SIG-M5 treated with dmso at 0.1 percent for 504 hours (cell line): Measurements from ENCODE around the gene SSTR4.
A peak's percentile ranks its signal among the peaks of the same experiment; 100 is the strongest.

Experiments used
- DNase-seq: peaks from one replicate; lab custom pipeline; 2025; ENCODE audit not compliant: unreplicated experiment; lab: John Stamatoyannopoulos, UW

Gene SSTR4

DNA sequence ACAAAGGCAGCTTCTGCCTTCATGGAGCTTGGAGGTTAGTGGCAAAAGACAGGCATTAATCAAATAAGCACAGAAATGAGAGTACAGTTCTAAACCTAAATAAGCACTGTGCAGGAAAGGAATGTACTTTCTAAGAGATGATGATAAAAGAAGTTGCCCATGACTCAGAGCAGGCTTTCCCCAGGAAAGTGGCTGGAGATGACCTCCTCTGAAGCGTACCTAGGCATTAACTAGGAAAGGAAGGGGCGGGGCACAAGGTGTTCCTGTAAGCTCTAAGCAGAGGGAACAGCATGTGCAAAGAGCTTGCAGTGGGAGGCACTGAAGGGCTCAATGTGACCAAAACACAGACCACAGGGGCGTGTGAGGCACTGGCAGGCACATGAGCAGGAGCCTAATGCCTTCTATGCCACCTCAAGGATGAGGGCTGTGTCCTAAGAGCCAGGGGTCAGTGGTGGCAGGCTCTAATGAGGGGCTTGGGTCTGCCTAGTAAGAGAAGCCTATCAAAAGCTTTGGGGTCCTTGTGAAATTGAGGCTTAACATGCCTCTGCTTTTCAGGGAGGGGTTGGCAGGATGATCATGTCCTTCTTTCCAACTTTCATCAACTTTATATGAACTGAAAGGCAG lies 4.9 kb downstream of the SSTR4 start:
- DNase-seq: no peak

- DNase-seq: peak; percentile 27
These were observed 7.2 kb downstream of the SSTR4 start for GRCh38 chr20:23042270-23042669.

GRCh38 chr20:23043376-23043775 lies 8.3 kb downstream of the SSTR4 start:
- DNase-seq: no peak

GRCh38 chr20:23046431-23046830 lies 11.3 kb downstream of the SSTR4 start:
- no peak for DNase-seq

GRCh38 chr20:23047001-23047737 lies 12.1 kb downstream of the SSTR4 start:
- DNase-seq: no peak

DNA sequence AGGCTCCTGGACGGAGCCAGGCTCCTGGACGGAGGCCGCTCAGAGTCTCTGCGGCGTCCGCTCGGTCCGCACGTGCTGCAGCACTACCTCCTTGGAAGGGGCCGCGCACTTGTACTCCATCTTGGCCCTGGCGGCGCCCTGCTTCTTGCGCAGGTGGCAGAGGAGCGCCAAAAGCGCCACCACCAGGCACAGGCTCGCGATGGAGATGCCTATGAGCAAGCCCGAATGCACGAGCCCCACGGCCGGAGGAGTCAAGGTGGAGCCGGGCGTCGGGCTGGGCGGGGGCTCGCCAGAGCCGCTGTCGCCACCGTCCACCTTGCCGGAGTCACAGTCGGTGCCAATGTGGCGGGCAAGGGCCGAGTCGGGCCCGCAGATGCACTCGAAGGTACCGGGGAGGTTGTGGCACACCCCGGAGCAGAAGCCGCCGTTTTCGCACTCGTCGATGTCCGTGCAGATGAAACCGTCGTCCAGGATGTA lies 12.7 kb downstream of the SSTR4 start:
- DNase-seq: no peak

DNA sequence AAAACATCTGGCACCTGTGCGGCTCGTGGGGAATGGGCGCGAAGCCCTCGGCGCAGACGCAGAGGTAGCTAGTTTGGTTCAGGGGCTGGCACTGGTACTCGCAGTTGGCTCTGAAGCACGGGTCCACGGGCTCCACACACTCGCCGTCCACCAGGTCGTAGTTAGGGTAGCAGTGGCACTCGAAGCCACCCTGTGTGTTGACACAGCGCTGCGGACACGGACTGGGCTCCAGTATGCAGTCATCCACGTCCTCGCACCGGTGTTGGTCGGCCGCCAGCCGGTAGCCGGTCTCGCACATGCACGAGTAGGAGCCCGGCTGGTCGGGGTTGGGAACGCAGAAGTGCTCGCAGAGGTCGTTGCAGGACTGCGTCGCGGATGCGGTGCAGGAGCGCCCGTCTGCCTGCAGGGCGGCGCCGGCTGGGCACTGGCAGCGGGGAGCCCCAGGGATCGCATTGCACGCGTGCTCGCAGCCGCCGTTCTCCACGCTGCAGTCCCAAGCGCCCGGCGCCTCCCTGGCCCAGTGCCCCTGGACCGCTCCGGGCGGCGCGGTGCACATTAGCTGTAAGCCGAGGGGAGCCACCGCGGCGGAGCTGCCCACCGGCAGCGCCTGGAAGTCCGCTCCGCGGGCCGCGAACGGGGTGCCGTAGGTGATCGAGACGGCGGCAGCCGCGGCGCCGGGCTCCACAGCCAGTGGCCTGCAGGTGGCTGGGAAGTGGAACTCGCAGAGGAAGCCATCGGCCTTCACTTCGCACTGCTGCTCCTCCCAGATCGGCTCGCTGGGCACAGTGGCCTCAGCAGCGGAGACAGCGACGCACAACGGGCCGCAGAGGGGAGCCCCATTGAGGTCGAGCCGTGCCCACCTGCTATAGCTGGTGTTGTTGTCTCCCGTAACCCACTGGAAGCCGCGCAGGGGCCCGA lies 13.4 kb downstream of the SSTR4 start:
- DNase-seq: peak; percentile 81

GRCh38 chr20:23049201-23050075 lies 14.3 kb downstream of the SSTR4 start, which contains the start of gene THBD:
Gene THBD (minus strand): TSS chr20:23049672. CDS start chr20:23049504, 168 bp downstream.
- DNase-seq: peak; percentile 70

GRCh38 chr20:23050076-23050838 lies 15.1 kb downstream of the SSTR4 start:
- DNase-seq: no peak

DNA sequence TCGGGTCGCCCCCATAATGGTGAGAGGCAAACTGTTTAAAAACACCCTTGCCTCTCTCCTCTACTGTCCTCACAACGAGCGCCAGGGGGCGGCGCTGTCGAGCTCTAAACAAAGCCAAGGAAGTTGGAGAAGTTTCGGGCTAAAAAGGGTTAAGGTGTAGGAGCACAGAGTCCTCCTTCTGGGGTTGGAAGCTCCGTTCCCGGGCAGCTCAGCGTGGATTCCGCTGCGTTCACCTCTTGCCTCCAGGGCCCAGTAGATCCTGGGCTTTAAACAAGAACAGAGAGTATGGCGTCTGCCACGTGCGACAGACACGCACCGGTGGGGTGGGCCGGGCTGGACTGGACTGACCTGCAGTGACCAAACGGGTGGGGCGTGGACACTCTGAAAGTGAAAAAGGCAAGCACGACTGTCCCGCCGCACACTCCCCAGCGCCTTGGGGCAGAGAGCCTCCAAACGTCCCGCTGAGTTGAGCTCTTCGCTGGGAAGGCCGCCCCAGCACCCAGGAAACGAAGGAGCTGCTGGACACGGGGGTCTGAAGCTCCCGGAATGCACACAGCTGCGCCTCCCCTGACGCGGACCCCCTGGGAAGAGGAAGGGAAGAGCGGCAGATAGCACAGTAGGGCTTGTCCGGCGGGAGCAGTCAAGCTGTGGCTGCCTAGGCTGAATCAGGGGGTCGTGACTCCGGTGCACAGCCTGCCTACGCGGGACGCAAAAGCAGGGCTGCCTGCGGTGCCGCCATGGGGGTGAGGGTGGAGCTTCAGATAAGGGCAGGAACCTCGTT lies 15.9 kb downstream of the SSTR4 start:
- peak; percentile 86 for DNase-seq

- DNase-seq: no peak
These were observed 17.8 kb downstream of the SSTR4 start for GRCh38 chr20:23052904-23053303.

DNA sequence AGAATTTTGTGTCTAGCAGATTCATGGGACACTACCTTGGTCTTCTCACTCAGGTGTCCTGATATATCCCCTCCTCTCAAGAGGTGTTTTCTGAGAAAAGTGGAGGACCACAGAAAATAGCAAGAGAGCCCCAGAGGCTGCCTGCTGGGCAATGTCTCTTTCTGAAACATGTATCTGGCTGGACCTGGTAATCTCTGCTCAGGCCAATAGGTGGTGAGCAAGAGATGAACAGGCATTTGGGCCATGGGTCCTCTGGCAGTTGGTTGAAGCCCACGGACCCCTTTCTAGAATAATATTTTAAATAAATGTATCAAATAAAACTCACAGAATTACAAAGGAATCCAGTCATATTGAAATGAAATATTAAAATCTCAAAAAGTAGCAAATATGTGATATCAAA lies 23.1 kb downstream of the SSTR4 start:
- no peak for DNase-seq

DNA sequence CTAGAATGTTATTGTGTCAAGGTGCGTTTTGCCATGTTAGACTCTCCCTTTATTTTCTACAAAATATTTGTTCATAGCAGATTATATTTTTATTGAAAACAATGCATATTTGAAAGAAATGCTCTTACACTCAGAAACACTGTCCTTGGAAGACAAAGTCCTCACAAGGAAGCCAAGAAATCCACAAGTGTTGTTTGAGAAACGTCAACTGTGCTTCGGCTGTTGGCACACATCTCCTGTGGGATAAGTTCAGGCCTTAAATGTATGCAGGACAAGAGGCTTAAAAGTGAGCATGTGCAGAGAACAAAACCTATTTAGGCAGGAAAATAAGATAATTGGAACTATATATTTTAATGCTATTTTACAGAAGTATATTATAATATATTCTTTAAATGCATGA lies 23.9 kb downstream of the SSTR4 start:
- DNase-seq: no peak

- DNase-seq: no peak
These were observed 24.7 kb downstream of the SSTR4 start for GRCh38 chr20:23059846-23060245.

- no peak for DNase-seq
These were observed 25.5 kb downstream of the SSTR4 start for GRCh38 chr20:23060629-23061028.

DNA sequence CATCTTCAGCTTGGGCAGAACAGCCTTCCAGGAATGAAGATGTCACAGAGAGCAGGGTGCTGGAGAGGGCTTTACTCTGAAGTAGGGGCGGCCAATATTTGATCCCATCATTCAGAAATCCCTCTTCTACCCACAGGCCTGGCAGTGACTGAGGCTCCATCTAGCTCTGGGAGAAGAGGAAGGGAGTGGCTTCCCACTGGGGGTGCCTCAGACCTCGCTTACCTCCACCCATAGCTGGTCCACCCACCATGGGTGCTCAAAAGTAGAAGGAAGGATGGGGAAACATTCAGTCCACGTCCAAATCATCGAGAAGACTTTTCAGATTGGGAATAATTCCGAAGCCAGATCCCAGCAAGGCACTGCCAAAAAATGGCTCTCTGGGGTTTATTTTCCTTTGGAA lies 26.1 kb downstream of the SSTR4 start:
- no peak for DNase-seq

GRCh38 chr20:23061734-23062561 lies 26.8 kb downstream of the SSTR4 start:
- DNase-seq: peak; percentile 64

DNA sequence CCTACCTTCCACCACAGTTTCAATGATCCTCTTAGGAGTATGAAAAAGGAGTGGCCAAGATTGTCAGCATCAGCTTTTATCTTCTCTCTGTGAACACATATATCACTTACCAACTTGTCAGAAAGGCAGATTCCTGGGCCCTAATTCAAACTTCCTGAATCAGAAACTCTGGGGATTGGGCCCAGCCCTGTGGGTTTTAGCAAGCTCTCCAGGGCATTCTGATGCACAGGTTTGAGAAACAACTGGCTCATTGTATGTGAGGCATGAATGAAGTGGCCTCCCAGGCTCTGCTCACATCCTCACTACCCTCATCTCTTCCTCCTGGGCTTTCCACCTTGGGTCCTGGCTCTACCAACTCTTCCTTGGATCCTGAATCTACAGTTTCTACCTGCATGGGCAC lies 27.5 kb downstream of the SSTR4 start:
- no peak for DNase-seq
